GM23248 (cell line): ENCODE results near the gene KCNS1. TPM values are rescaled to one million over a fixed set of nuclear protein-coding genes. Genes with fewer than 3 reads are reported as not detected.

Experiments used
- DNase-seq: peaks from one replicate; pipeline ENCODE4 v3.0.0-alpha.2; 2015
- H2AFZ ChIP-seq: fragments of 200-600 bp; sonication (generic); 2 replicates; pipeline ENCODE4 v1.6.1; 2016; ENCODE audit warnings: antibody characterized with exemption
- H3F3A ChIP-seq: fragments of 200-600 bp; sonication (generic); 2 replicates; pipeline ENCODE4 v1.6.1; 2016; ENCODE audit warnings: mild to moderate bottlenecking, antibody characterized with exemption, mixed run types; ENCODE audit not compliant: insufficient read depth
- H3K27ac ChIP-seq: fragments of 200-600 bp; sonication (generic); 2 replicates; pipeline ENCODE4 v1.5.1; 2016; ENCODE audit warnings: mild to moderate bottlenecking
- H3K27me3 ChIP-seq: fragments of 200-600 bp; sonication (generic); replicated peaks from 2 replicates; pipeline ENCODE4 v1.6.1; 2016; ENCODE audit warnings: mild to moderate bottlenecking; ENCODE audit not compliant: insufficient read depth
- H3K36me3 ChIP-seq: fragments of 200-600 bp; sonication (generic); 2 replicates; pipeline ENCODE4 v1.6.1; 2016; ENCODE audit warnings: low read depth, mild to moderate bottlenecking
- H3K4me1 ChIP-seq: fragments of 200-600 bp; sonication (generic); 2 replicates; pipeline ENCODE4 v1.6.1; 2016; ENCODE audit warnings: mild to moderate bottlenecking; ENCODE audit not compliant: insufficient read depth
- H3K4me2 ChIP-seq: fragments of 200-600 bp; sonication (generic); one replicate; pipeline ENCODE4 v1.6.1; 2016; ENCODE audit warnings: mild to moderate bottlenecking; ENCODE audit not compliant: unreplicated experiment
- H3K4me3 ChIP-seq: fragments of 200-600 bp; sonication (generic); 2 replicates; pipeline ENCODE4 v1.5.1; 2016; ENCODE audit warnings: mild to moderate bottlenecking
- H3K79me2 ChIP-seq: fragments of 200-600 bp; sonication (generic); 2 replicates; pipeline ENCODE4 v1.6.1; 2016; ENCODE audit warnings: mild to moderate bottlenecking; ENCODE audit not compliant: insufficient read depth
- H3K9ac ChIP-seq: fragments of 200-600 bp; sonication (generic); 2 replicates; pipeline ENCODE4 v1.6.1; 2016; ENCODE audit warnings: mild to moderate bottlenecking
- H3K9me2 ChIP-seq: fragments of 200-600 bp; sonication (generic); 2 replicates; pipeline ENCODE4 v1.6.1; 2016; ENCODE audit warnings: mixed run types, mild to moderate bottlenecking, moderate library complexity; ENCODE audit not compliant: insufficient read depth
- H3K9me3 ChIP-seq: fragments of 200-600 bp; sonication (generic); one replicate; pipeline ENCODE4 v1.6.1; 2017; ENCODE audit warnings: low read depth
- H4K20me1 ChIP-seq: fragments of 200-600 bp; sonication (generic); 2 replicates; pipeline ENCODE4 v1.6.0; 2016; ENCODE audit not compliant: insufficient read depth
- EZH2 ChIP-seq: fragments of 200-600 bp; sonication (generic); IDR thresholded peaks from 2 replicates; pipeline ENCODE4 v1.6.1; 2018; ENCODE audit warnings: antibody characterized with exemption, mild to moderate bottlenecking; ENCODE audit not compliant: insufficient read depth, poor library complexity, severe bottlenecking
- EZH2phosphoT487 ChIP-seq: fragments of 200-600 bp; sonication (generic); IDR thresholded peaks from 2 replicates; pipeline ENCODE4 v1.6.1; 2018; ENCODE audit warnings: antibody characterized with exemption, moderate library complexity, mild to moderate bottlenecking, low read depth; ENCODE audit not compliant: insufficient read depth
- WGBS, 2 experiments: methylation state at CpG; one replicate each; pipeline ENCODE4 v1.1.6; 2015 to 2017; ENCODE audit warnings: low lambda C conversion rate in 2 of 2, low coverage in 1 of 2; ENCODE audit errors: missing lambda C conversion rate in 2 of 2; 5-methylcytosine and 5-hydroxymethylcytosine counted together
- in situ Hi-C: fragments of 300-500 bp; cut with MboI; formaldehyde crosslinking; loops from 2 replicates; pipeline ENCODE4 v1.15.0; 2020
- polyA plus RNA-seq: library from polyadenylated mRNA; unstranded; fragments of >200 nt; fragmentation: Nextera tagmentation; extraction: Ambion mirVana; gene quantifications from 2 replicates; pipeline ENCODE4 v1.2.1, GENCODE V29; 2016
- total RNA-seq: library from RNA; depleted of rRNA; stranded (reverse); fragments of >200 nt; shearing (Covaris generic); gene quantifications from 2 replicates; pipeline ENCODE4 v1.2.3, GENCODE V29; 2014

Gene KCNS1
- total and polyA plus RNA-seq, 2 experiments from 2014 or later: 0.11 to 0.55 TPM

DNA sequence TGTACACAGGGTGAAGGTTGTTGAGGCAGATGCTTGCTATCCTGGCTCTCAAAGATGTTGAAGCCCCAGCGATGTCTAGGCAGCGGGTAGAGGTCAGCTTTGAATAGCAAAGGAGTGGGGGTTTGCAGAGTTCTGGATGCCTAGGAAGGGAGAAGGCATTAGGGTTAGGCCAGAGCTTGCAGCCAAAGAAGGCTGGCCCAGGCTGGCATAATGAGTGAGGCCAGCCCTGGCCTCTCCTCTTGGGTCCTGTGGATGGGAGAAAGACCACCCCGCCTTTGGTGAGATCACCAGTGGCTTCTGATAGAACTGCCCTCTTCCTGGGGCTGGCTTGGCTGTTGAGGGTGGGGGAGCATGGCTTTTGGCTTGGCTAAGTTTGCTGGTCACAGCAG lies 14.5 kb upstream of the KCNS1 start:
- no peak overlapping the region for H3K9ac ChIP-seq
- H3K9me3 ChIP-seq: no peaks in the 10 kb centered on the region
- H3K27me3 ChIP-seq: peaks cover 15% of the 10 kb centered on the region
- H3K4me3 ChIP-seq: no peak overlapping the region
- in situ Hi-C loops: no loop called here
- 41 to 49% methylated on average over 3 of the region's 3 CpGs for WGBS, 2 experiments
- no peaks in the 10 kb centered on the region for H3K4me1 ChIP-seq
- no peak overlapping the region for H2AFZ ChIP-seq
- H4K20me1 ChIP-seq: no peaks in the 10 kb centered on the region
- no peaks in the 10 kb centered on the region for H3F3A ChIP-seq
- no peaks in the 10 kb centered on the region for H3K36me3 ChIP-seq
- H3K9me2 ChIP-seq: no peaks in the 10 kb centered on the region
- H3K79me2 ChIP-seq: no peaks in the 10 kb centered on the region
- no peak overlapping the region for H3K27ac ChIP-seq
- TF ChIP-seq EZH2phosphoT487: no peak
- H3K4me2 ChIP-seq: no peak overlapping the region
- no peak for DNase-seq

DNA sequence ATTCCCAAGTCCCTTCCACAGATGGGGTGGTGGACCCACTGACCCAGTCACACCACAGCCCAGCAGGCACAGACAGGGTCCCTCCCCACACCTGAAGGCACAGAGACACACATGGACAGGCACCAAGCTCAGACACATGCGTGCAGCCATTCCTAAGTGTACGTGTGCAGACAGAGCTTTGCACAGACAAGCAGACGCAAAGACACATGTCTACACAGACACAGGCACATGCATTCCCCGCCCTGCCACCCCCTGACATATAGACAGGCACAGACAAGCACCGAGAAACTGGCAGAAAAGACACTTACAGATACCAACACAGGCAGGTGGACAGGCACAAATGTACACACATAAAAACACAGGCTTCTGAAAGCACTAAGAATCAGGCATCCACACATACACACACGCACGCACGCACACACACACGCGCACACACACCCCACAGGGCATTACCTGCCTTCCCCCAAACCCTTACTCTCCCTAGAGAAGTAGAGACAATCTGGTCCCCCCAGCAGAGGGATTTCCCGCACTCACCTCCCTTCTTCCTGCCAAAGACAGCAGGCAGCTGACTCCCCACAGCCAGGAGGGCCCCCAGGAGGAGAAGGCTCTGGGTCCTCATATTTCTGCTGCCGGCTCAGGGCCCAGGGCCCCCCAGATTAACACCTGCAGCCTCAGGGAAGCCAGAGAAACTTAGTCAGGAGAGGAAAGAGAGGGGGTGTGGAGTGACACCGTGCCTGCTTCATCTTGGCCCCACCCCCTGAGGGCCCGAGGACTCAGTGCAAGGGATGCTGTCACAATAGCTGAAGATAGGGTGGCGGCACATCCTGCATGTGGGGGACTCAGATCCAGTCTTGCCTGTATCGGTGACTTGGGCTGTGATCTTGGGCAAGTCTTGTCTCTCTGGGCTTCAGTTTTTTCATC lies 13.8 kb upstream of the KCNS1 start, which contains the start of gene WFDC5:
WFDC5 (minus strand) TSS at position 710 of the 921 bp plus-strand sequence; CDS start at position 619, 91 bp downstream.
- Histone ChIP-seq H4K20me1 (no peaks in the 10 kb centered on the region), H3K9me2 (no peaks in the 10 kb centered on the region), H3K36me3 (no peaks in the 10 kb centered on the region), H3K4me1 (no peaks in the 10 kb centered on the region), H3K27ac (no peak within 1 kb of the TSS), H3K9me3 (no peaks in the 10 kb centered on the region), H3K27me3 (peaks cover 14% of the 10 kb centered on the region; the same call in 1 of the 2 replicates), H3F3A (no peaks in the 10 kb centered on the region), H3K4me3 (no peak within 1 kb of the TSS), H3K4me2 (no peak within 1 kb of the TSS), H2AFZ (no peak within 1 kb of the TSS), H3K9ac (no peak within 1 kb of the TSS), H3K79me2 (no peaks in the 10 kb centered on the region)
- TF ChIP-seq EZH2 (no peak), EZH2phosphoT487 (no peak)
- 40 to 41% methylated on average over 16 of the region's 16 CpGs for WGBS, 2 experiments
- DNase-seq: no peak
- in situ Hi-C loops: no loop called here

DNA sequence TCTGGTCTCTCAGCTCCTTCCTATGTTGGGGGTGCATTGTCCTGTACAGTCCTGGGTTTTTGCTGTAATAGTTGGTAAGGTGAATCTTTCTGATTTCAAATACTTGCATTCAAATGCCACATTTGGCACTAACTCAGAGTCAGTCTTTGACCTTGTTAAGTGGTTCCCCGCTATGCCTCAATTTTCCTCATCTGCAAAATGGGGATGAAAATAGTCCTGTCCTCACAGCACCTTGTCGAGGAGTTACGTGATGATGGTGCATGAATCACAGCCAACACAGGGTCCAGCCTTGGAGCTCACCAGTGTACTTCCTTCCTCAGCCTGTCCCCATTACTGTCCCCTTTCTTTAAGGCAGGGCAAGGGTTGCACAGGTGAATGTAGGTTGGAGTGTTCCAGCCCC lies 12.9 kb upstream of the KCNS1 start:
- 64 to 73% methylated on average over 3 of the region's 3 CpGs for WGBS, 2 experiments
- no peaks in the 10 kb centered on the region for H3K36me3 ChIP-seq
- no peaks in the 10 kb centered on the region for H3K4me1 ChIP-seq
- TF ChIP-seq EZH2phosphoT487 (no peak), EZH2 (no peak)
- no peaks in the 10 kb centered on the region for H3K79me2 ChIP-seq
- H3K4me3 ChIP-seq: no peak overlapping the region
- H2AFZ ChIP-seq: no peak overlapping the region
- H3K4me2 ChIP-seq: no peak overlapping the region
- H3K9me2 ChIP-seq: no peaks in the 10 kb centered on the region
- no peak for DNase-seq
- H4K20me1 ChIP-seq: no peaks in the 10 kb centered on the region
- H3F3A ChIP-seq: no peaks in the 10 kb centered on the region
- peaks cover 12% of the 10 kb centered on the region; the same call in 1 of the 2 replicates for H3K27me3 ChIP-seq
- no peak overlapping the region for H3K9ac ChIP-seq
- no peaks in the 10 kb centered on the region for H3K9me3 ChIP-seq
- in situ Hi-C loops: no loop called here
- no peak overlapping the region for H3K27ac ChIP-seq

DNA sequence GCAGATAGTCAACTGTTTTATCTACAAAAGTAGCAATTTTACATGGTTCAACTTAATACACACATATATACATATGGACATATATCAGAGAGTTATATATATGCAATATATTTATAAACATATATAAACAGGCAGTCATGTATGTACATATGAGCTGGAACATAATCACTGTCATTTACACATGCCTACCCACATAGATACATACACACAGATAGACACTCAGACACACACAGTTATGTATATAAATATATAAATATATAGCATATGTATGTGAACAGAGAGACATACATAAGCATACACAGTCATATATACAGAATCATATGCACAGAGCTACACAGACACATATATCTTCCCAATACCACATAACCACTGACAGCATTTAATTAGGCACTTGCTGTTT lies 11.8 kb upstream of the KCNS1 start:
- in situ Hi-C loops: no loop called here

More for the DNA sequence above, 11.8 kb upstream of the KCNS1 start:
- Histone ChIP-seq H3F3A (no peaks in the 10 kb centered on the region), H3K36me3 (no peaks in the 10 kb centered on the region), H3K79me2 (no peaks in the 10 kb centered on the region), H3K4me3 (no peak overlapping the region), H4K20me1 (no peaks in the 10 kb centered on the region), H3K4me1 (no peaks in the 10 kb centered on the region), H3K9me2 (no peaks in the 10 kb centered on the region), H3K4me2 (no peak overlapping the region), H3K27me3 (peaks cover 3% of the 10 kb centered on the region; the same call in 1 of the 2 replicates), H2AFZ (no peak overlapping the region), H3K9me3 (no peaks in the 10 kb centered on the region), H3K9ac (no peak overlapping the region), H3K27ac (no peak overlapping the region)
- no peak for DNase-seq
- TF ChIP-seq EZH2phosphoT487 (no peak), EZH2 (no peak)
